HG02884 (cell line): ENCODE measurements around the gene C19orf53.
"Not testable (repeated sequence)": the region's sequence is repeated elsewhere in the genome, so short reads cannot be mapped to it uniquely, and the experiment has no call there.

ENCODE experiments used
- ATAC-seq: cut with Tn5 transposase; IDR thresholded peaks from one replicate; pipeline ENCODE4 v1.9.1; 2021; ENCODE audit warnings: mild to moderate bottlenecking, moderate library complexity; ENCODE audit not compliant: unreplicated experiment

Gene C19orf53

DNA sequence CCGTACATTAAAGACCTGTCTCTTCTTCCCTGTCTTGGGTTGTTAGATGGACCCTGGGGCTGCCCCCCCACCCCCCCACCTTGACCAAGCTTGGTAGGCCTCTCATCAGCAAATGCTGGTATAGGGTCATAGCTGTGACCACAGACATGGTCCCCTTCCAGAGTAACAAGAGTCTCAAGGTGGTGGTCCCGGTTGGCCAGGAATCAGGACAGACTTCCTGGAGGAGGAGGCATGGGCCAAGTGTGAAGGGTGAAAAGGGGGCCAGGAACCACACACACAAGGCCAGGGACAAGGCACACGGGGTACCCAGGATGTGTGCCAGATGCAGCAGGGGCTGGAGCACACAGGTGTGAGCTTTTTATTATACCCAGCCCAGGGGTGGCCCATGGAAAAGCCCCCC is 11.0 kb upstream of the C19orf53 start:
- ATAC-seq: no peak

DNA sequence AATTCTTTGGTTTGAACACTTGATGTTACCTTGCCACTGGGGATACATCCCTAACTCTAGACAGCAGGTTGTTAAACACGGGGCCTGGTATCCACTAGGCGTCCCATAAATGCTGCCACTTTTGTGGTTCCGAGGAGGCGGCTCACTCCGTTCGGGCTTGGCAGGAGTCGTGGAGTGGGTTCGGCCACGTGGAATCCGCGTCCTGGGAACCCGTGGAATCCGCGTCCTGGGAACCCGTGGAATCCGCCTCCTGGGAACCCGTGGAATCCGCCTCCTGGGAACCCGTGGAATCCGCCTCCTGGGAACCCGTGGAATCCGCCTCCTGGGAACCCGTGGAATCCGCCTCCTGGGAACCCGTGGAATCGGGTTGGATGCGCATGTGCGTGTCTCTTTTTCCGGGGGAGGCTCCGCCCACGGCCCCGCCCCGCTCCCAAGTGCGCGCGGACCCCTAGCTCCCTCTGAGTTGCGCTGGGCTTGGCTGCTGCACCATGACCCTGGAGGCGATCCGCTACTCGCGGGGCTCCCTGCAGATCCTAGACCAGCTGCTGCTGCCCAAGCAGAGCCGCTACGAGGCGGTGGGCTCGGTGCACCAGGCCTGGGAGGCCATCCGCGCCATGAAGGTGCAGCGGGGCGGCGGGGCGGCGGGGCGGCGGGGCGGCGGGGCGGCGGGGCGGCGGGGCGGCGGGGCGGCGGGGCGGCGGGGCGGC is 10.0 kb upstream of the C19orf53 start, which contains the start of gene MRI1:
Gene MRI1, plus strand, starts transcription at position 422 of the 707 bp plus-strand sequence. Its CDS starts 67 bp downstream, at position 489.
- ATAC-seq: no peak

DNA sequence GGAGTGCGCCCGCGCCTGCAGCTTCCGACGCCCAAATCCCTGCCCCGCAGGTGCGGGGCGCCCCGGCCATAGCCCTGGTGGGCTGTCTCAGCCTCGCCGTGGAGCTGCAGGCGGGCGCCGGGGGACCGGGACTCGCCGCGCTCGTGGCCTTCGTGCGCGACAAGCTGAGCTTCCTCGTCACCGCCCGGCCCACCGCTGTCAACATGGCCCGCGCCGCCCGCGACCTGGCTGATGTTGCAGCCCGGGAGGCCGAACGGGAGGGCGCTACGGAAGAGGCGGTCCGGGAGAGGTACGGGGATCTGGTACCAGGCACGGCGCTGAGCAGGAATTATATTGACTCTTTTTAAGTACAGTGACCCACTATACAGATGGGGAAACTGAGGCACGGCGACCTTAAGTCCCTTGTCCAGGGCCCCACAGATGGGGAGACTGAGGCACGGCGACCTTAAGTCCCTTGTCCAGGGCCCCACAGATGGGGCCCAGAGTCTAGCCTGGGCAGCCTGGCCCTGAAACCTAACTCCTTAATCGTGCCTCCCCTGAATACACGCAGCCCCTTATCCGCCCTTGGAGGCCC is 9.3 kb upstream of the C19orf53 start:
- ATAC-seq: no peak

DNA sequence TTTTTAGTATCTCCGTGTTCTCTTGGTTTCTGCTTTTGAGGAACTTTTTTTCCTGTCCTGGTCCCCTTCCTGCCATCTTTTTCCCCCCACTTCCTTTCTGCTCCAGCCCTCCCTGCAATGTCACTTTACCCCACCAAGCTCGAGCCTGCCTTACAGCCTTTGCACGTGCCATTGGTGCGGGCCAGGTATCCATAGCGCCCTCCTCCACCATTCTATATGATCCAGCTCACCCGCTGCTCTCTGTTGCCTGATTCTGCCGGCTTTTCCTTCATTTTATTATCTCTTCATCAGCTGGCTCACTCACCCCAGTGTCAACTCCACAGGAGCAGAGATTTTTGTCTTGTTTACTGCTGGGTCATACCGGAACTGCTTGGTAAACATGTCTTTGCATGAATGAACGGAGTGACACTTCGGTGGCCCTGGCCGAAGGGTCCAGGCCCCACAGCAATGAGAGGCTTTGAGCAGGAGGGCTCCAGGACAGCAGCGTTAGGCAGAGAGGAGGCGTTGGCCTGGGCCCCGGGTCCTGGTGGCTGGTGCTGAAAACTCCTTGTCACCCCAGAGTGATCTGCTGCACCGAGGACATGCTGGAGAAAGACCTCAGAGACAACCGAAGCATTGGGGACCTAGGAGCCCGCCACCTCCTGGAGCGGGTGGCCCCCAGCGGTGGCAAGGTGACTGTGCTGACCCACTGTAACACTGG is 8.7 kb upstream of the C19orf53 start:
- no peak for ATAC-seq

GRCh38 chr19:13766095-13766481 is 8.2 kb upstream of the C19orf53 start:
- no peak for ATAC-seq

DNA sequence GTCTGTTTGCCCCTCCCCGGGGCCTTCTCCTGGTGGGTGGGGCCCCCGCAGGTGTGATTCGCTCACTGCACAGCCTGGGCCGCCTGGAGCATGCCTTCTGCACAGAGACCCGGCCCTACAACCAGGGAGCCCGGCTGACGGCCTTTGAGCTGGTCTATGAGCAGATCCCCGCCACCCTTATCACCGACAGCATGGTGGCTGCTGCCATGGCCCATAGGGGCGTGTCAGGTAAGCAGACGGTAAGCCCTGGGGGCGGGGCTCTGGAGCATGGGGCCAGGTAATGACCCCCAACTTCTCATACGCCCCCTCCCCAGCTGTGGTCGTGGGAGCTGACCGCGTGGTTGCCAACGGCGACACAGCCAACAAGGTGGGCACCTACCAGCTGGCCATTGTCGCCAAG is 5.7 kb upstream of the C19orf53 start:
- no peak for ATAC-seq

GRCh38 chr19:13770013-13770635 is 4.1 kb upstream of the C19orf53 start:
- ATAC-seq: no peak

DNA sequence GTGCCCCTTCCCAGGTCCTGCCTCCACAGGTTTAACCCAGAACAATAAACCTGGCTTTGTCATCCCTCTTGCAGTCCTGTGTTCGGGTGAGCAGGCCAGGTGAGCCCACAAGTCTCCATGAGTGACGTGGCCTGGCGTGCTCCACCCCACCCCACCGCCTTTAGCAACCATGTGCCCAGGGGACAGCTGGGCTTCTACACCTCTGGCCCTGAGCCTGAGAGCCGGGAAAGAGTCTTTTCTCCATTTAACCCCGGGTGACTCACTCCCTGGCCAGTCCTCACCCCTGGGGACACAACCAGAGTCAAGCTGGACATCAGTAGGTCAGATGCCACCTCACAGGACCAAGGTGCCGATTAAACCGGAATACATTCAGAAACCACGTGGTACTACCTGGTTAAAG is 4.1 kb downstream of the C19orf53 start:
- ATAC-seq: no peak

- no peak for ATAC-seq
Measured at GRCh38 chr19:13778847-13779246, 4.6 kb downstream of the C19orf53 start.

GRCh38 chr19:13779794-13780193 is 5.5 kb downstream of the C19orf53 start:
- not testable (repeated sequence) for ATAC-seq

- ATAC-seq: no peak
Measured at GRCh38 chr19:13781547-13781946, 7.3 kb downstream of the C19orf53 start.

GRCh38 chr19:13782537-13782936 is 8.3 kb downstream of the C19orf53 start:
- ATAC-seq: no peak

GRCh38 chr19:13783565-13784500 is 9.6 kb downstream of the C19orf53 start:
- no peak for ATAC-seq

DNA sequence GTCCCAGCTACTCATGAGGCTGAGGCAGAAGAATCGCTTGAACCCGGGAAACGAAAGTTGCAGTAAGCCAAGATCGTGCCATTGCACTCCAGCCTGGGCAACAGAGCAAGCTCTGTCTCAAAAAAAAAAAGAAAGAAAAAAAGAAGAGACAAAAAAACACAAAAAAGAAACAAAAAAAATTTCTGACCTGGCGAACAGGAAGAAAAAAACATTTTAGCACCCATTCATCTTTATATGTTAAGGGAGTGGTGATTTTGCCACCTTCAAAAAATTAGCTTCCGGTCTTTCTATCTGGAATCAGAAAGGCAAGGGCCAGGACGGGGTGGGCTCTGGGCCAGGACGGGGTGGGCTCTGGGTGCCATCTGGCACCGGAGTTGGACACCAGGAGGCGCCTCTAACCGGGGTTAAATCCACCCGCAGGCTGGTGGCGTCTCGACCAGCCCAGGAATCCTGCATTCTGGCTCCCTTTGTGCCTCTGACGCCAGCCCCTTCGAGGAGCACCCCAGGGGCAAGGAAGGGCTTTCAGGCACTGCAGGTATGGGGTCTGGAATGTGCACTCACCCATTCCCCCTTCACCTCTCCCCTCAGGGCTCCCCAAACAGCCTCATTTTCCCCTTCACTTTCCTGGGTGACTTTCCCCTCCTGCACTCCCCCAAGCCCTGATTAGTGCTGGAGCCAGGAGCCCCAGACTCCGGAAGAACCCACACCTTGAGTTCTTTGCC is 10.6 kb downstream of the C19orf53 start:
- no peak for ATAC-seq

DNA sequence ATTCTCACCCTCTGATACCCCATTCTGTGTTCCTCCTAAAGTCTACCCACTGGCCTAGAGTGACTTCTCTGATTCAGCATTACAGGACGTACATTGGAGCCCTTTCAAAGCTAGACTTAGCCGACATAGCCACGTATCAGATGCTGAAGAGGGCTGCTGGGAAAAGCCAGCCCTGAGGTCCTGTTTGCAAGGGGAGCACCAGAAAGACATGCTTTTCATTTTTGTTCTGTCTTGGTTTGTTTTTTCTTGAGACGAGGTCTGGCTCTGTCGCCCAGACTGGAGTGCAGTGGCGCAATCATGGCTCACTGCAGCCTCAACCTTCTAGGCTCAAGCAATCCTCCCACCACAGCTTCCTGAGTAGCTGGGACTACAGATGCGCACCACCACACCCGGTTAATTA is 14.7 kb downstream of the C19orf53 start:
- no peak for ATAC-seq

- ATAC-seq: no peak
Measured at GRCh38 chr19:13790354-13790753, 16.1 kb downstream of the C19orf53 start.

DNA sequence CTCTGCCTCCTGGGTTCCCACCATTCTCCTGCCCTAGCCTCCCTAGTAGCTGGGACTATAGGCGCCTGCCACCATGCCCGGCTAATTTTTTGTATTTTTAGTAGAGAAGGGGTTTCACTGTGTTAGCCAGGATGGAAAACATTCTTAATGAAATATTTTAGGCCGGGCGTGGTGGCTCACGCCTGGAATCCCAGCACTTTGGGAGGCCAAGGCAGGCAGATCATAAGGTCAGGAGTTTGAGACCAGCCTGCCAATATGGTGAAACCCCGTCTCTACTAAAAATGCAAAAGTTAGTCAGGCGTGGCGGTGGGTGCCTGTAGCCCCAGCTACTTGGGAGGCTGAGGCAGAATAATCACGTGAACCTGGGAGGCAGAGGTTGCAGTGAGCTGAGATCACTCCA is 19.1 kb downstream of the C19orf53 start:
- not testable (repeated sequence) for ATAC-seq

DNA sequence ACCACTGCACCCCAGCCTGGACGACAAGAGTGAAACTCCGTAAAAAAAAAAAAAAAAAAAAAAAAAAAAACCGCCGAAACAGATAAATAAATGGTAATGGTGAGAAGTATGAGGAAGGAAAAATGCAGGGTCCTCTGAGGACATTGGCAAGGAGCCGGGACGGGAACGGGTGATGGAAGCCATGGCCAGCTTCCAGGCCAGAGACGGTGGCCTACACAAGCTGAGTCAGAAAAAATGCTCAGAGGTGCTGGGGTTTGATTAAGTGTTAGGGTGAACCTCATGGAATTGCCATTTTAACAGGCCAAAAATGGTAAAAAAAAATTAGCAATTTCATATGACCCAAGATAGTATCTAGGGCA is 20.1 kb downstream of the C19orf53 start:
- ATAC-seq: no peak

DNA sequence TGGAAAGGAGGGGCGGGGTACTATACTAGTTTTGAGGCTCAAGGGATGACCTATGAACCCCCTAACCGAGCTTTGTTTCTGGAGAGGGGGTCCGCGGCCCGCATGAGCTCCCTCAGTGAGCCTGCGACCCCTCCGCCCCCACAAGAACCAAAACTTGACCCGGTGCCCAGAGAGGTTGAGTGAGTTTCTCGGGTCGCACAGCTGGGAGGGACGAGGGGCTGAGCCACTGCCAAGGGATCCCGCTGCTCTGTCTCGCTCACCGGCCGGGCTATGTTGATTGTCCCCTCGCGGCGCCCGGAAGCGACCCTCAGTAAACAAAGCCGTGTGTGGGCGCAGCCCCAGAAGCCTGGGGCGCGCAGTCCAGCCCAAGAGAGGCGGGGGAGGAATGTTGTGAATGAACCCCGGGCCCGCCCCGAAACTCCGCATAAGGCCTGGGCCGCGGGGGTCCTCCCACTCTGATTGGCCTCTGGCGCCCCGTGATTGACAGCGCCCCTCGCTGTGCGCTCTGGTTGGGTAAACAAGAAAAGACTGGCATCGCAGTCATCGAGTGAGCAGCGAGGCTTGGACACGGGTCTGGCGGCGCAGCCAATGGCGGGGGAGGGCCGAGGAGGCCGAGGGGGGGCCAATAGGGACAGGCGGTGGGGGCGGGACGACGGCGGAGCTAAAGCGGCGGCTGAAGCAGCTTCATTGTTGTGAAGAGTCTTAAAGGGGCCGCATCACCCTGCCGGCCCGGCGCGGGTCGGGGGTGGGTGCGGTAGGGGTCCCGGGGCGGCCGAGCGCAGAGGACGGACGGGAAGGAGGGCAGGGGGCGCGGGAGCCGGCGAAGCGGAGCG is 20.7 kb downstream of the C19orf53 start, which contains the start of gene ZSWIM4:
Gene ZSWIM4, plus strand, starts transcription at position 687 of the 833 bp plus-strand sequence. CDS start 206 bp downstream, outside the sequence.
- ATAC-seq: peak; percentile 92
